Cardiac fibroblast (primary cell): ENCODE results near the gene RERE.

Source experiments
- DNase-seq, 2 donors: peaks; one replicate each; pipeline versions ENCODE4 v3.0.0 to v3.0.0-alpha.2; 2010; ENCODE audit warnings: low read depth in 2 of 2
- H3K4me3 ChIP-seq, 2 donors: replicated peaks in 1 of 2; 1 replicate in 1 of 2; 2 replicates in 1 of 2; pipeline ENCODE4 v1.5.1; 2011; ENCODE audit warnings: low read depth in 2 of 2, low read length in 2 of 2, mild to moderate bottlenecking in 2 of 2, moderate library complexity in 1 of 2
- TF ChIP-seq, protein P1 (sequence below): IDR thresholded peaks from one replicate; pipeline ENCODE4 v1.5.1; 2011; ENCODE audit warnings: low read depth, mild to moderate bottlenecking, low read length, inconsistent platforms

Gene RERE

DNA sequence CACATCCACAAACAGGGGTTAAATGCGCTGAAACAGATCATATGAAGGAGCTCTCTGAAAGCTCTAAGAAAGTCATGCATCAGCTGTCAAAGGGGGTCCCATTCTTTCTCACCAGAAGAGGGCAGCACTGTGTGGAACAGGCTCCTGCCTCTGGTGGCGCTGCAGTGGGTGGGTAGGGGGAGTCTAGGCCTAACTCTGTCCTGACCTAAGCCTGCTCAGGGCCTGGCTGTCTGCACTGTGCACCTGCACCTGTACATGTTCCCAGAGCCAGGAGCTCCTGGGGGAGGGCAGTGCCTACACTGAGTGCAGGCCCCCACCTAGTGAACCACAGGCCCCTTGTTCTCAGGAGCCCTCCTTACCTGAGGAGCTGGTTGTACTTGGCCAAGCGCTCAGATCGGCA is 45.1 kb upstream of the RERE start:
- H3K4me3 ChIP-seq = no peak overlapping the region
- DNase-seq = no peak
- TF ChIP-seq, protein P1, sequence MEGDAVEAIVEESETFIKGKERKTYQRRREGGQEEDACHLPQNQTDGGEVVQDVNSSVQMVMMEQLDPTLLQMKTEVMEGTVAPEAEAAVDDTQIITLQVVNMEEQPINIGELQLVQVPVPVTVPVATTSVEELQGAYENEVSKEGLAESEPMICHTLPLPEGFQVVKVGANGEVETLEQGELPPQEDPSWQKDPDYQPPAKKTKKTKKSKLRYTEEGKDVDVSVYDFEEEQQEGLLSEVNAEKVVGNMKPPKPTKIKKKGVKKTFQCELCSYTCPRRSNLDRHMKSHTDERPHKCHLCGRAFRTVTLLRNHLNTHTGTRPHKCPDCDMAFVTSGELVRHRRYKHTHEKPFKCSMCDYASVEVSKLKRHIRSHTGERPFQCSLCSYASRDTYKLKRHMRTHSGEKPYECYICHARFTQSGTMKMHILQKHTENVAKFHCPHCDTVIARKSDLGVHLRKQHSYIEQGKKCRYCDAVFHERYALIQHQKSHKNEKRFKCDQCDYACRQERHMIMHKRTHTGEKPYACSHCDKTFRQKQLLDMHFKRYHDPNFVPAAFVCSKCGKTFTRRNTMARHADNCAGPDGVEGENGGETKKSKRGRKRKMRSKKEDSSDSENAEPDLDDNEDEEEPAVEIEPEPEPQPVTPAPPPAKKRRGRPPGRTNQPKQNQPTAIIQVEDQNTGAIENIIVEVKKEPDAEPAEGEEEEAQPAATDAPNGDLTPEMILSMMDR = peak; percentile 63

DNA sequence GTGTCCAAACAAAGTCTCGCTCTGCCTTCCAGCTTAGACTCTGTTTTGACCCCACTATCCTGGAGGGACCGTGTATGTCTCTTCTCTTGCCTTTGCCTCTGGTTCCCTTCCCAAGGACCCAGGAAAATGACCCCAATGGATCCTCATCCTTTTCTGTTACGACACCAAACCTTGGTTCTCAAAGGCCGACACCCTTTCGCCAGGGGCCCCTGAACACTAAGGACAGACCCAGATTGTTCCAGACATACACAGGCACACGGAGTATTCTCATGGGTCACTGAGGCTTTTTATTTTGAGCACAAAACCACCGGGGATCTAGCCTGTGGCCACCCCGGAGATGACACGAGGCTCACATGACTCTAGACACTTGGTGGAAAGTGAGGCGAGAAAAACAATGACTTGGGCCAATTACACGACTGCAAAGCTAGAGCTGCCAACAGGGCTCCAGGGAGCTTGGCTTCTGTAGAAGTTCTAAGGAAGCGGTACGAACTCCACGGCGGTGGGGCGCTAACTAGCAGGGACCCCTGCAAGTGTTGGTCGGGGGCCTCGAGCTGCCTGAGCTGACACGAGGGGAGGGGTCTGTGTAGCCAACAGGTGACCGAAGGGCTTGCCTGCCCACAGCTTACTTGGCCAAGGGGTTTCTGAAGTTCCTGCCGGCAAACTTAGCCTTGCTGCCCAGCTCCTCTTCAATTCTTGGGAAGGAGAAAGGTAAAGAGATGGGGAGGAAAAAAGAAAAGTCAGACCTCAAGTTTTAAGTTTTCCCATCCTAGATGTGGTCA is 43.5 kb upstream of the RERE start:
- no peak for DNase-seq
- H3K4me3 ChIP-seq = no peak overlapping the region
- TF ChIP-seq, protein P1 = no peak

DNA sequence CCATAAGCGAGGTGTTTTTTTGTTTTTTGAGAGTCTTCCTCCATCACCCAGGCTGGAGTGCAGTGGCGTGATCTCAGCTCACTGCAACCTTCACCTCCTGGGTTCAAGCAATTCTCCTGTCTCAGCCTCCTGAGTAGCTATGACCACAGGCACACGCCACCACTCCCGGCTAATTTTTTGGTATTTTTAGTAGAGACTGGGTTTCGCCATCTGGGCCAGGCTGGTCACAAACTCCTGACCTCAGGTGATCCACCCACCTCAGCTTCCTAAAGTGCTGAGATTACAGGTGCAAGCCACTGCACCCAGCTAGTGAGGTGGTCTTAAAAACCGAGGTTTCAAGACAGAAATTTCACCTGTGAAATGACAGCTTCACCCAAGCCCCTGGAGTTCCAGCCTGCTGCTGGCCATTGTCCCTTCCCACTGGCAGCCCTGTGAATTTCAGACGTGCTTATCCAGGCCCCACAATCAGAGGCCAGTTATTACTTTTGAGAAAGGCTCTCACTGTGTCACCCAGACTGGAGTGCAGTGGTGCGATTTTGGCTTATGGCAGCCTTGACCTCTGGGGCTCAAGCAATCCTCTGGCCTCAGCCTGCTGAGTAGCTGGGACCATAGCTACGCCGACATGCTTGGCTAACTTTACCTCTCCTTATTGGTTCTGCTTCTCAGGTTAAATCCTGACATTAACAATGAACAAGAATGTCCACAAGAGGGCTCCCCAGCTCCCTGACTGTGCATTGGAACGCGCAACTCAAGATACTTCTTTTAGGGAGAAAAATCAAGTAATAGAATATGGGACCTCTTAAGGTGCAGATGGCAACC is 41.7 kb upstream of the RERE start:
- H3K4me3 ChIP-seq = no peak overlapping the region
- TF ChIP-seq, protein P1 = peak; percentile 50
- peak; percentile 75 to 76 for DNase-seq

DNA sequence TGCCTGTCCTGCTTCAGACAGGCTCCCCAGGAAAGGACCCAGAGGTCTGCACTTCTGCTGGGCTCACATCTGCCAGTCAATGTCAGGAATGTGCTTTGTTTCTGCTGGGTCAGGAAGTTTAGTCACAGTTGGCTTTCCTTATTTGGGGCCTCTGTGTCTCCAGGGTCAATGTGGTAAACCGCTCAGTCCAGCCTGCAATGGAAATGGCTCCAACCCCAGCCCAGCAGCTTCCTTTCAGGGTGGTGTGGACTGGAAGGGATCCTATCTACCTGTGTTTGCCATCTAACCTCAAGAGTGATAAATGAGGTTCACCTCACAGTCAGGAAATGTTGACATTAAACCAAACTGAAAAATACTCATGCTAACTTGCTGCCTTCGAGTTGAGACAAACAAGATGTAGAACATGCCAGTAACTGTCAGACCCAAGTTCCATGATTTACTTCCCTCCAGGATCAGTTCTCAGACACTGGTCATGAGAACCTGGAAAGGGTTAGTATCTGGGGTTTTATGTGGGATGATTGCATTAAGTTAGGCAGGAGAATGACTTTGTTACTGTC is 40.8 kb upstream of the RERE start:
- DNase-seq = peak; percentile 82 to 92
- no peak overlapping the region for H3K4me3 ChIP-seq
- TF ChIP-seq, protein P1 = no peak

DNA sequence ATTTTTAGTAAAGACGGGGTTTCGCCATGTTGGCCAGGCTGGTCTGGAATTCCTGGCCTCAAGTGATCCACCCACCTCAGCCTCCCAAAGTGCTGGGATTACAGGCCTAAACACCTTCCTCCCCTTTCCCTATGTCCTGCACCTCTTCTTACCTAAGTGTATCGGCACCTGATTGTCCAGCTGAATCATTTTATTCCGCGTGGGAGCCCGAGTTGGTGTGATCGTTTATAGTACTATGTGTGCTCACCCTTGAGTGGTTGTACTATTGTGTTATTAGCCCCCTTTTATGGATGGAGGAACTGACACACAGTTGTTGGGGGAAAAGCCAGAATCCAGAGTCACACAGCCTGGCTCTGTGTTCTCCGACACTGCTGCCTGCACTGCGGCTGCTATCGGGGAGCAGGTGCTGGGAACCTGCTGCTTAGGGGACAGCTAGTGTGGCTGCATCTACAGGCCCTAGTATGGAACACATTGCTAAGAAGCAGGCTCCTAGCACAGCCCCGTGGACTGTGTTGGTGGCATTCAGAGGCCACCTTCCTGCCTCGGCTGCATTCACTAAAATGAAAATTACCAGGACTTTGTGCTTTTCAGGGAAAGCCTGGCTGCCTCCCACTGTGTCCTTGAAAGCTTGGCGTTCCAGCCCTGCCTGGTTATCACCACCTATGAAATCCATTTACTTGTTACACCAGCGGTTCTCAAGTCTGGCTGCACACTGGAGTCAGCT is 39.4 kb upstream of the RERE start:
- no peak overlapping the region for H3K4me3 ChIP-seq
- no peak for DNase-seq
- TF ChIP-seq, protein P1 = no peak

DNA sequence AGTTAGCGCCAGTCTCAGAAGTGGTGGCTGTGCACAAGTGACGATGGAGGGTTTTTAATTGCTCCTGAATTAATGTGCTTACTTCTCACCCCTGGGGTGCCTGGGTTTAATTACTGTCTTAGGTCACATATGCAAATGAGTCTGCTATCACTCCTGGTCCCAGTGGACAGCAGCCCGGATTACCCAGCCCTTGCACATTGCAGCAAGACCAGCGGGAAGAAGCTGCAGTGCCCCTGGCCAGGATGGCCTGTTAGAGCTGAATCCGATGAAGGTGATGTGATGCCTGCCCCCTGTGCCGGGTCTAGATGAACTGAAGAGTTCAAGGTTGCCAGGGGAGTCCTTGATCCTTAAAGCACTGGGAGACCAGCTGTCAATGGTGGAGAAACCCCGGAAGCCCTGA is 36.8 kb upstream of the RERE start:
- DNase-seq = no peak
- TF ChIP-seq, protein P1 = no peak
- H3K4me3 ChIP-seq = no peak overlapping the region
